ENCODE data around the gene STAC2.
A peak's percentile ranks its signal among the peaks of the same experiment; 100 is the strongest.
"Not testable (repeated sequence)": the region's sequence is repeated elsewhere in the genome, so short reads cannot be mapped to it uniquely, and the experiment has no call there.

The STAC2 gene

GRCh38 chr17:39225308-39225958 lies at the start of gene STAC2:
TSS of gene STAC2 (minus strand) at chr17:39225945. CDS start at chr17:39225502, 443 bp downstream.
- DNase-seq: no peak

- DNase-seq: no peak
These were observed 45.8 kb upstream of the STAC2 start for GRCh38 chr17:39271546-39271945.

DNA sequence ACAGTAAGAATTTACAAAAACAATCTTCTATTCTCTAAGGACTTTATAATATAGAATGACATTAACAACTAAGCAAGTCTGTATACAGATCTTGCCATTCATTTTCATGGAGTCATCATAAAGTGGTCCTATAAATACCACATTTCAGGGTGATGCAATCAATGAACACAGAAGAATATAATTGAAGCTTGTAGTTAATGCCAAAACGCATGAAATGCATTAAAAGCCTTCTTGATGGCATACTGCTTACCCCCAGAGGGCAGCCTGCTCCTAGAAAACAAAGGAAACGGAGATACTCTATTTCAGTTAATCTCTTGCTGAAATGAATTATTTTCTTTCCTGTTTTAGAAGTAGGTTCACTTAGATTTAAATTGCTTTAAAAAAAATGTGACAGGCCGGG lies 45.2 kb upstream of the STAC2 start:
- DNase-seq: no peak

DNA sequence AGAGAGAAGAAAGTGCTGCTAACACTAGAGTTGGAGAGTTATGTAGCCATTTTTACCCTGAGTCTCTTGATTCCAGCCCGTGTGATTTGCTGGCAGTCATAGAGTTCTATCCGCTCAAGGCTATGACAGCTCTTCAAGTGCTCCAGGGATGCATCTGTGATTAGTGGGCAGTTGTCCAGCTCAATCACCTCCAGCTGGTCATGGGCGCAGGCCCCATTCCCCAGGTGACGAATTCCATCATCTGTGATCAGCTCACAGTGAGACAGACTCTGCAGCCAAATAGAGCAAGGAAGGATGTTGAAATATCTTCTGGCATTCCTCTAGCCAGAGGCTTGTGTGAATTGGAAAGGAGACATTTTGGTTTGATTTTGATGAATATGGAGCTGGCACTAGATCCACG lies 38.4 kb upstream of the STAC2 start:
- DNase-seq: no peak

DNA sequence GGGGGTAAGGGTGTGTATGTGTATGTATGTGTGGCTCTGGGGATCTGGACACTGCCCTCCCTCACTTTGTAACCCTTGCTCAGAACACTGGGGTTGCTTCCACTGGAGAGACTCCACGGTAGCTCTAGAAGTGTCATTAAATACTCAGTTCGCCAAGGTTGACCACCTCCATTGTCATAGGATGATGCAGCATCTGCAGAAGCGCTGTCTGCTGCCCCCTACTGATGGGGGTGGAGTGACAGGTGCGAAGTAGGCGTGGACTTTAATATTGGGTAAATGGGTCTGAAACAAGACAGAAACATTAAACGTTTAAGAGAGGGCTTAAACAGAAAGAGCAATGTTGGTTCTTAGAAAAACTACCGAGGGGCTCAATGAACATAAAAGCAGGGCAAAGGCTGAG lies 35.5 kb upstream of the STAC2 start:
- peak; percentile 22 for DNase-seq

DNA sequence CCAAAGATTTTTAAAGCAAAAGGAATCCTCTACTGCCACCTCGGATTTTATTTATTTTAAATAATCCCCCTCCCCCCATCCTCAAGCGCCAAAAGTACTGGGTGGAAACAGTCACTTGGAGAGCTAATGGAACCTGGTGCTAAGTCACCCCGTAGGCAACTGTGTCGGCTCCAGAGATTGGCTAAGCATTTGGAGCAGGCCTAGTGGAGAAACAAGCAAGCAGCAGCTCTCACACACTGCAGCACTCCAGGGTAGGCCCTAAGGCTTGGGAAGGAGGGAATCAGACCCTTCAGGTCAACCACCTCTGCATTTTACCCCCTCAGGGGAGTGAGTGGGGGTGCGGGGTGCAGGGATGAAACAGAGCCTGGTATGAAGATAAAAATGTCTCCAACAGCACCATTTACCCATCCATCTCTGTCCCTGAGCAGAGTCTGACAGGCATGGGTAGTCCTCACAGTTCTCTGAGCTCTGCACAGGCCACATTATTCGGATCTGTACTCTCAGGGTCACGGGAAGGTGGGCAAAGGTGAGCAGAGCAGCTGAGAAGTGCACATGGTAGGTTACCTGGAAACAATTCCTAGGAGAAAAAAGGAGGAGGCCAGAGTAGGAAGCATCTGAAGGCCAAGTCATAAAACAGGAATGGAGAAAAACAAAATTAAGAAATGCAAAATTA lies 27.2 kb upstream of the STAC2 start:
- DNase-seq: no peak

DNA sequence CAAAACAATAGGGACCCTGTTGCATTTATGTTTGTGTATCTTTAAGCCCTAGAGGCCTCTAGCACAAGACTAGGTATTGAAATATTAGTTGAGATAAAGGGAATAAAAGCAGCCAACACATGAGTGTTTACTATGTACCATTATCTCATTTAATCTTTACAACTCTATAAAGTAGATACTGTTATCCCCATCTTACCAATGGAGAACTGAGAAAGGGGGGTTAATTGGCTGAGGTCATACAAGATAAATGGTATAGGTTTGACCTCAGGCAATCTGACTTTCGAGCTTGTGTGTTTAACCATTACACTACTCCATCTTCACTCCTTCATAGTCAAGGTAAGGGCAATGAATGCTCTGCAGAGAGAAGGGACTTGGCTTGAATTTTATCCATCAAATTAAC lies 26.3 kb upstream of the STAC2 start:
- DNase-seq: no peak

DNA sequence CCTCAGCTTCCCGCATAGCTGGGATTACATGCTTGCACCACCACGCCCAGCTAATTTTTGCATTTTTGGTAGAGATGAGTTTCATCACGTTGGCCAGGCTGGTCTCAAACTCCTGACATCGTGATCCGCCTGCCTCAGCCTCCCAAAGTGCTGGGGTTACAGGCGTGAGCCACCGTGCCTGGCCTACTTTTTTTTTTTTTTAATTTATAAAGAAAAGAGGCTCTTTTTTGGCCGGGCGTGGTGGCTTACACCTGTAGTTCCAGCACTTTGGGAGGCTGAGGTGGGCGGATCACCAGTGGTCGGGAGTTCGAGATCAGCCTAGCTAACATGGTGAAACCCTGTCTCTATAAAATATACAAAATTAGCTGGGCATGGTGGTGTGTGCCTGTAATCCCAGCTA lies 24.3 kb upstream of the STAC2 start:
- DNase-seq: not testable (repeated sequence)

DNA sequence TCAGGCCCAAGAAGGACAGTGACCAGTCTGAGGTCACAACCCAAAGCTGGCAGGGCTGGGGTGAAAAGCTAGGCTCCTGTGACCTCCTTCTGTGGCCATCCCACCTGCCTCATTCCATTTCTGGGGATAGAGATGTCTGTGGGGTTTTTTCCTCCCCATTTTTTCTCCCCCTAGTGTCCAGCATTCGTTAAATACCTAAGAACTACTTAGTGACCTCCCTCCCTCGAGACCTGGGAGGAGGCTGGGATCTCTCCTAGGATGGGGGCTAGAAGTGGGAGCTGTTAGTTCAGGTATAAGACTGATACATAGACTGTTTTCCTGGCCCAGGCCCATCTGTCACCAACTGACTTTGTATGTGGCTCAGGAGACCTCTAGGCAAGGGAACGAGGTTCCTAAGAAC lies 20.5 kb upstream of the STAC2 start:
- DNase-seq: no peak

- peak; percentile 86 for DNase-seq
These were observed 19.1 kb upstream of the STAC2 start for GRCh38 chr17:39244600-39245570.

GRCh38 chr17:39244016-39244599 lies 18.4 kb upstream of the STAC2 start:
- no peak for DNase-seq

GRCh38 chr17:39243155-39243554 lies 17.4 kb upstream of the STAC2 start:
- DNase-seq: no peak

DNA sequence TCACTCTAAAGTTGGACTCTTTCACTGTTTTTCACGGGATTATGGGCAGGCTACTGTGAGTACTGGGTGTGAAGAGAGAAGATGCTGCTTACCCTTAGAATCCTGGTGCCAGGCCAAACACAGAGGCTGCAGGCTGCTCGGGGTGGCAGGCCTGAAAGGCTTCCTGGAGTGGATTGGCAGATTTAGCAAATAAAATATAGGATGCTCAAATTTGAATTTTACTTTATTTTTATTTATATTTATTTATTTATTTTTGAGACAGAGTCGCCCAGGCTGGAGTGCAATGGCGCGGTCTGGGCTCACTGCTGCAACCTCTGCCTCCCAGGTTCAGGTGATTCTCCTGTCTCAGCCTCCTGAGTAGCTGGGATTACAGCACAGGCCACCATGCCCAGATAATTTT lies 14.9 kb upstream of the STAC2 start:
- DNase-seq: no peak

DNA sequence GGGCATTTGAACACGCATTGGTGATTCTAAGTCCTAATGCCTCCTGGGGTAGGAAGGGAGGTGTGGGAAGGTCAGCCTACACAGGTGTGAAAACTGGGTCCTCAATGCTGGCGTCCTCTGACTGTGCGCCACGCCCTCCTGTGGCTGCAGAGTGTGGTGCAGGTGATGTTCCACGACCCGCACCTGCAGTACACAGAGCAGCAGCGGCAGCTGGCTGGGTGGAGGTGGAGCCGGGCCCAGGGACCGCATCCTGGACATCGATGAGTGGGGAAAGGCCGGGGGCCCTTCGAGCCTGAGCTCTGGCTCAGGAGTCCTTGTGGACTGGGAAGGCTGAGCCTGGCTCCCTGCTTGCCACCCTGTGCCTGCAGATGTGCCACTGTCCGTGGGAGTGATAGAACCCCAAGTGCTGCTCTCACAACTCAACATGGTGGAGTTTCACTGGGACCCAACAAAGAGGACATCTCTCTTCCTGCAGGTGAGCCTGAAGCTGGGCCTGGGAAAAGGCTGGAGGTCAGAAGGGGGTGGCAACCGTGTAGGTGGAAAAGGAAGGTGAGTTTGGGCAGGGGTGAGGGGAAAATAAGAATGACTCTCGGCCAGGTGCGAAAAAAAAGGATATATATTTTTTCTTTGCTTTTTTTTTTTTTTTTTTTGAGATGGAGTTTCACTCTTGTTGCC lies 14.0 kb upstream of the STAC2 start:
- peak; percentile 80 for DNase-seq

- peak; percentile 90 for DNase-seq
These were observed 12.7 kb upstream of the STAC2 start for GRCh38 chr17:39238311-39238972.

DNA sequence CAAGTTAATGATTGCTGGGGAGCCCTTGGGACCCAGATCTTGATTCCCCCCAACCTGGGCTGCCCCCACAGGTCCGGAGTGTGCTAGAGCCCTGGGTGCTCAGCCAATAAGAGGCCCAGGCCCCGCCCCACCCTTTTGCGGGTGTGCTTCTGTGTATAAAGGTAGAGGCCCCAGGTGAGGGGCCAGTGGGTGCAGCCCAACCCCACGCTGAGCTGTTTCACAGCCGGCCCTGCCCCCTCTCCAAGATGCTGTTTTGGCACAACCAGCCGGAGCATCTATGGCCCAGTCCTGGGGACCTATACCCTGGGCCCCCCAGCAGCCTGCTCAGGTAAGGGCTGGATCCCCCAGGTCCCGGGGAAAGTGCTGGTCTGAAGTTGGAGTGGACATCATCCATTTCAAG lies 11.8 kb upstream of the STAC2 start:
- DNase-seq: no peak

GRCh38 chr17:39236981-39237441 lies 11.3 kb upstream of the STAC2 start:
- DNase-seq: no peak

- DNase-seq: no peak
These were observed 10.7 kb upstream of the STAC2 start for GRCh38 chr17:39236450-39236927.

- peak; percentile 74 for DNase-seq
These were observed 10.1 kb upstream of the STAC2 start for GRCh38 chr17:39235555-39236449.

All from CD4-positive, alpha-beta T cell treated with Interleukin-10 for 1 hour (primary cell).